T-helper 2 cell treated with Interferon-gamma antibody and Interleukin-4, amounts not matched to agents 100 ng/mL and 5 ng/mL, for 36 hours (primary cell): ENCODE measurements around the gene ZNF175. TPM values are rescaled to one million over a fixed set of nuclear protein-coding genes. Genes with fewer than 3 reads are reported as not detected.

Source experiments
- intact Hi-C: fragments of 100-400 bp; cut with micrococcal nuclease; formaldehyde crosslinking; loops from one replicate; pipeline ENCODE4 v1.15.1; 2023
- total RNA-seq: library from RNA; stranded (reverse); gene quantifications from 2 replicates; pipeline ENCODE4 v1.2.3, GENCODE V29; 2022

Gene ZNF175
- total RNA-seq, 1 donor from 2014 or later: 12.0 TPM

- intact Hi-C loops: no loop called here
Measured at GRCh38 chr19:51587264-51588191, 16.4 kb downstream of the ZNF175 start.

- intact Hi-C loops: no loop called here
Measured at GRCh38 chr19:51589511-51589910, 18.4 kb downstream of the ZNF175 start.

GRCh38 chr19:51590441-51590840 is 19.4 kb downstream of the ZNF175 start:
- intact Hi-C loops: loop anchor here (5.0 kb wide), 1 partner anchor 253 kb away; no protein-coding TSS in a partner anchor

GRCh38 chr19:51592521-51592920 is 21.4 kb downstream of the ZNF175 start:
- intact Hi-C loops: loop anchor here (5.0 kb wide), 1 partner anchor 255 kb away; no protein-coding TSS in a partner anchor

GRCh38 chr19:51593138-51593890 is 22.2 kb downstream of the ZNF175 start:
- intact Hi-C loops: loop anchor here (5.0 kb wide), 1 partner anchor 256 kb away; no protein-coding TSS in a partner anchor

GRCh38 chr19:51593969-51594773 is 23.1 kb downstream of the ZNF175 start:
- intact Hi-C loops: loop anchor here (1.0 to 5.0 kb wide), 3 partner anchors 23 to 257 kb away; partner anchors contain the start of gene ZNF175

- intact Hi-C loops: loop anchor here (1.0 to 5.0 kb wide), 3 partner anchors 23 to 257 kb away; partner anchors contain the start of gene ZNF175
Measured at GRCh38 chr19:51594774-51595109, 23.7 kb downstream of the ZNF175 start.

- intact Hi-C loops: no loop called here
Measured at GRCh38 chr19:51595190-51596175, 24.4 kb downstream of the ZNF175 start.

GRCh38 chr19:51598159-51598915 is 27.3 kb downstream of the ZNF175 start:
- intact Hi-C loops: no loop called here

GRCh38 chr19:51599084-51599483 is 28.0 kb downstream of the ZNF175 start:
- intact Hi-C loops: no loop called here

- intact Hi-C loops: no loop called here
Measured at GRCh38 chr19:51600940-51601580, 30.0 kb downstream of the ZNF175 start.

GRCh38 chr19:51602189-51602854 is 31.2 kb downstream of the ZNF175 start:
- intact Hi-C loops: no loop called here

- intact Hi-C loops: no loop called here
Measured at GRCh38 chr19:51607077-51607476, 36.0 kb downstream of the ZNF175 start.

- intact Hi-C loops: no loop called here
Measured at GRCh38 chr19:51607920-51608562, 37.0 kb downstream of the ZNF175 start.

GRCh38 chr19:51610576-51610975 is 39.5 kb downstream of the ZNF175 start:
- intact Hi-C loops: no loop called here

GRCh38 chr19:51614789-51615188 is 43.7 kb downstream of the ZNF175 start:
- intact Hi-C loops: no loop called here

- intact Hi-C loops: no loop called here
Measured at GRCh38 chr19:51615991-51616390, 44.9 kb downstream of the ZNF175 start.

GRCh38 chr19:51621178-51621577 is 50.1 kb downstream of the ZNF175 start:
- intact Hi-C loops: no loop called here
